SIG-M5 treated with dmso at 0.1 percent for 504 hours (cell line): ENCODE data around the gene PIK3R3.

Experiments used
- DNase-seq: peaks from one replicate; lab custom pipeline; 2025; ENCODE audit not compliant: unreplicated experiment; lab: John Stamatoyannopoulos, UW

Gene PIK3R3

DNA sequence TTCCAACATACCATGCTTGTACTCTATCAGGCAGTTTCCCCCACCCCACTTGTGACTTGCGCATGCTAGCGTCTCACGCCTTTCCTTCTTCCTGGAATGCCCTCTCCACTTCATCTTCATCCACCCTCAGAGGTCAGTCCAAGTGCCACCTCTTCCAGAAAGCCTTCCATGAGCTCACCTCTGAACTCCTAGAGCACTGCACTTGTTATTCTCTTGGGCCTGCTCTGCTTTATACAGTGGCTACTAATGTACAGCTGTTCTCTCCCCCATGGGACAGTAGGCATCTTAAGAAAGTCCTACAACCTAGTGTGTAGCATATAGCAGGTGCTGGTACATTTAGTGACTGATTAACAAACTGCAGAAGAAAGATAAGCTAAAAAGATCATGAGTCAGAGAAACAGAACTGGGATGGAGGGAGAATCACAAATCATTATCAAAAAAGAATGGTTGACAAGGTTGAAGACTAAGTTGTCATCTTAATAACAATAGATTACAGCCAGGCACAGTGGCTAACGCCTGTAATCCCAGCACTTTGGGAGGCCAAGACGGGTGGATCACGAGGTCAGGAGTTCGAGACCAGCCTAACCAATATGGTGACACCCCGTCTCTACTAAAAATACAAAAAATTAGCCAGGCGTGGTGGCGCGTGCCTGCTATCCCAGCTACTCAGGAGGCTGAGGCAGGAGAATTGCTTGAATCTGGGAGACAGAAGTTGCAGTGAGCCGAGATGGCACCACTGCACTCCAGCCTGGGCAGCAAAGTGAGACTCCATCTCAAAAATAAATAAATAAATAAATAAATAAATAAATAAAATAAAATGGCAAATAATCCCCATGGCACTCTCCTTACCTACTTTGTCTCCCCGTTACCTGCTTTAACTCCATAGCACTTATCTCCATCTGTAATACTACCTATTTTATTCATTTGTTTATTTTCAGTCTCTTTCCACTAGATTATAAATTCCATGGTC is 26.2 kb upstream of the PIK3R3 start:
- no peak for DNase-seq

DNA sequence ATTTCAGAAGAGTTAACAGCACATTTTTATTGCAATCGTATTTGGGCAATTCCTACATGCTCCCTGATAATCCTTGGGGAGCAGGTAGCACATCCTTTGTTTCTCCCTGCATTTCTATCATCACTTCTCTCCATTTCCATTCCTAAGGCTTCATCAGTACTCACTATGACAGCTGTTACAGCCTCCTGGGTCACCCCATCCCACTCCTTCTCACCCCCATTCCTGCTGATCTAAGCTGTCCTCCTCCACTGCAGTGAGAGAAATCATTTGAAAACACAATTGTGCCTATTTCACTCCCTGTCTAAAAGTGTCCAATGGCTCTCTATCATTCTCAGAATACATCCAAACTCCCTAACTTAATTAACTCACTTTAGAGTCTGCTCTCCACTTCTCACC is 25.5 kb upstream of the PIK3R3 start:
- DNase-seq = no peak

DNA sequence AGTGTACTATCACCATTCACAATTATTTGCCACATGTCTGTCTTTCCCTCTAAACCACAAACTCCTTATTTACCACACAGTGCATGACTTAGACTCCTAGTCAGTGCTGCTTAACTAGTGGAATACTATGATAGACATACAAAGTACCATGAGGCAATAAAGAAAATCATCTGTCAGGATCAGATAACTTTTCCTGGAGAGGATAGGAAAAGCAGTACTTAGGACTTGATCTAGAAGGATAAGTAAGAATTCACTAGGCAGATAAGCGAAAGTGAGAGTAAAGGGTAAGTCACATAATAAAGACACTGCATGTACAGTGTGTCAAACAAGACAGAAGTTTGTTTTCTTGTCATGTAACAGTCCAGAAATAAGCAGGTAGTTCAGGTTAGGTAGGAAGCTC is 21.3 kb upstream of the PIK3R3 start:
- no peak for DNase-seq

DNA sequence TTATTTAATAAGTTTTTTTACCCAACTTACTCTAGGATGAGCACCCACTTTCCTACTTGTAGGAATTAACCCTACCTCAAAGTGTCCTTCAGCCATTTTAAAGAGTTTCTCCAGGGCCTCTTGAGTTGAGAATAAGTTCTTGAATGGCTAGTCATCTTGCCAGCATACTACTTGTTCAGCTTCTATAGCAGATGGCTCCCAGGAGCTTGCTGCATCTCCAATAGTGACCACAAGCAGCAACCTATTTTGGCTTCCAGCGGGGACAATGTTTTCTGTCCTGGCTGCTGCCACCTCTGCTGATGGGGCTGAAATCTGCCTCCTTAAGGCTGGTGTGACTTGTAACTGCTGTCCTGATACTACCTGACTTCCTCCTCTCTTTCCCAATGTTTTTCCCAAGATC is 20.8 kb upstream of the PIK3R3 start:
- DNase-seq = no peak

DNA sequence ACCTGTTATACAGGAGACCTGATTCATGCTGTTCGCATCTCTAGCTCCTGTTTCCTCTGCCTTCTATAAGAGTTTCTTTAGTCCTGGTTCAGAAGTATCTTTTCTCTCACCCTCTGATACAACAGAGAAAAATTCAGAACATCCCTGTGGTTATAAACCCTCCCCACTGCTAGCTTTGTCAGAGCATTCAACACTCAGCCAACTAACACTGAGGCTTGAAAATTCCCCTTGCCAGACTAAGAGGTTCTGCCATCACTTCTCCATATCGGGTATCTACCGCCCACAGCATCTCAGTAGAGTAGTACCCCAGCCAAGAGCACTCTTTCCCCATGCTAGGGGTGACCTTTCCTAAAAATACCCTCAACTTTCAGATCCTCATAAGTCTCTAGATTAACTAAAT is 19.6 kb upstream of the PIK3R3 start:
- no peak for DNase-seq

DNA sequence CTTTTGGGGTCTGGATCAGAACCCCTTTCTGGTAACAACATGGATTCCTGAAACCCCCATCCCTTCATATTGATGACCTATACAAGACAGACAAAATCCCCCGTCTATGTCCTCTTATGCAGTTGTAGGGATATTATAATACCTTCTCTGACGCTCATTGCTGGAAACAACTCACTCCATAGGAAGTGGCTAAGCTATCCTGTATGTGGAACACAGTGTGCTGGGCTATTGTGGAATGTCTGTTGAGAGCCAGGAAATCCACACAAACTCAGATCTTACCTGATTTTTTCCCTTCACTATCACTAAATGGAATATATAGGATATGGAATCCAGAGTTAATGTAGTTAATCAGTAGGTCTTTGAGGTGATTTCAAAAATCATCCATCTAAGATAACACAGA is 17.7 kb upstream of the PIK3R3 start:
- no peak for DNase-seq

DNA sequence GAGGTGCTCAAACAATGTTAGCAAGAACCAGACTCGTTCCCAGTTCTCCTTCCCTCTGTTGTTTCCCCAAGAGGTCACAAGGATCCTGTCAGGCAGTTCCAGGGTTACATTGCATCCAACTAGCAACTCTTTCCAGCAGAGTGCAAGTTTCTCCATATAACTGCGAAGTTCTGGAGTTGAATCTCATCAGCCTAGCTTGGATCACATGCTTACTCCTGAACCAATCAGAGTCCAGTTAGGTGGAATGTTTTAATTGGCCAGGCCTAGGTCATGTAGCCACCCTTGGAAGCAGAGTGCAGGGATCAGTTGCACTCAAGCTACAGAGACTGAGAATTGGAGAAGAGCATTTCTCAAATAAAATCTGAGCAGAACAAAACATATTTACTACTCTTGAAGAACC is 15.9 kb upstream of the PIK3R3 start:
- no peak for DNase-seq

DNA sequence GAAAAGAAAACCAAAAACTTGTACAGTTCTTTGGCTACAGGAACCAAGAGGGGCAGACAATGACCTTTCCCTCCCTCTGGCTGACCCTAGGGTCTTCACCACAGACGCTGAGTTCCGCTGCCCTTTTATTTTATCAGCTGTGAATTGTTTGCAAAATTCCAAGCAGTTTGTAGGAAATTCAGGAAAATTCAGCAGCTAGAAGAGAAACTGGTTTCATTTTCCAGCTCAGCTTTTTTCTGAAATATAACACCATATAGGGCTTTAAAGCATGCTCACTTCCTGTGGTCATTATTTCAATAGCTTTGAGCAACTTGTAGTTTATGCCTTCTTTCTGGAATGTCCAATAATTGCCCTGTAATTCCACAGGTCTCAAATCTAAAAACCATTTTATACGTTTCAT is 5.5 kb upstream of the PIK3R3 start:
- no peak for DNase-seq

DNA sequence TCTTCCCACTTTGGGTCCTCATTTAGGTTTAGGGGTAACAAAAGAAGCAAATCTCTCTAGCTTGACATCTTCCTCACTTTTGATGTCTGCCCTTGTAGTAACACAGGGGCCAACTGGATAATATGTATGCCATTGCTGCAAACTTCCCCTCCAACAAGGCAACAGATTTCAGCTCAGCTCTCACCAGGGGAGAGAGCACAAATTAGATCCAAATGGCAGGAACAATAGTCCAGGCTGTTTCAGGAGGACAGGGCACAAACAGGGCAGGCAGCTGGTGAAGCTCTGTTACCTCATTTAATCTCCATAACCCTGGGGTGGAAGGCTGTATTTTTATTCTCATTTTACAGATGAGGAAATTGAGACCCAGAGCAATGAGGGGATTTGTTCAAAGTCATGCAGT is 4.3 kb upstream of the PIK3R3 start:
- no peak for DNase-seq

DNA sequence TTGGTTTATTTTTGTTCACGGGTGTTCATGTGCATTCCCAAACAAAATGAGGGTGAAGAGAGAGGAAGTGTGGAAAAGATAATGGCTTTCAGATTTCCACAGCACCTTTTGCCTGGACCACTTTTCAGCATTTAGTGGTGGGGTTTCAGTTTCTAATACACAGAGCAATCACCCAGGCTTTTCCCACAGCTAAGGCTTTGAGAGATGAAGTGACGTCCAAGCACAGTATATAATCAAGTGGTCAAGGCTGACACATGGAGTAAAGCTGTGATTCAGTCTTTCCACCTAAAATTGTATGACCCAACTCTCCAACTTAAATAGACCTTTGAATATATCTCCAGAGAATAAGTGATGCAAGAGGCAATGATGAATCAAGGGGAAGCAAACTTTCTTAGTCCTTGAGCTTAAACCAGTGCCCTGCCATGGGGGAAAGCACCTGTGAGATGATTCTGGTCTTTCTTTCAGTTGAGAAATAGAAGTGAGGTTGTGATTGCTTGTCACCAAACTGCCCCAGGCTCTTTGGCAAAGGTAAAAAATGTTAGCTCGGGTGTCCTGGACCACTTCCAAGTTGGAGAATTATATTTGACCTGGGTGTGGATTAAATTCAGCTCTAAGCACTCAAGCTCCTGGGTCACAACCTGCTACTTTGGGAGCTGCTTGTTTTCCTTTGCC is 2.4 kb upstream of the PIK3R3 start:
- peak; percentile 40 for DNase-seq

DNA sequence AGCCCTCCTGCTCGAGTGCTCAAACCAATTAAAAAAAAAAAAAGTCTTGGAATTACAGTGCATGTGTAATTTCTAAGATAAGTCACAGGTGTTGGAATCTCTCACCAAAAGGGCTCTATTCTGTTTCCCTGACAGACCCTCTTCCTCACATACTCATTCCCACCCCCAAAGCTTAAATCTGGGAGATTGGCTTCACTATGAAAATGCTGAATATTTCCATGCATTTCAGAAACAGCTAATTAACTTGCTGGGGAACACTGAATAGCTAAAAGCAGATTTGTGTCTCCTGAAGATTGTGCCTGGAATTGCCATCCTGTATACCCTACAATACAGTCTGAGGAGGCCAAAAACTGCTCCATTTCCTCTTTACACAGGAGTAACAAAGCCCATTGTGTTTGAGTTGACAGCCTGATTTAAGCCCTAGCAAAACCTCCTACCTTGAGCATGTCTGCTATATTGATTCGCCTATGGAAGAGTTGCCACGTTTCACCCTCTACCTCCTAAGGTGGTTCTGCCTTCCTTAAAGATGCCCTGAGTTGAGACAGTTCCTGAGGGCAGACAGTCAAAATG is 1.4 kb upstream of the PIK3R3 start:
- no peak for DNase-seq

DNA sequence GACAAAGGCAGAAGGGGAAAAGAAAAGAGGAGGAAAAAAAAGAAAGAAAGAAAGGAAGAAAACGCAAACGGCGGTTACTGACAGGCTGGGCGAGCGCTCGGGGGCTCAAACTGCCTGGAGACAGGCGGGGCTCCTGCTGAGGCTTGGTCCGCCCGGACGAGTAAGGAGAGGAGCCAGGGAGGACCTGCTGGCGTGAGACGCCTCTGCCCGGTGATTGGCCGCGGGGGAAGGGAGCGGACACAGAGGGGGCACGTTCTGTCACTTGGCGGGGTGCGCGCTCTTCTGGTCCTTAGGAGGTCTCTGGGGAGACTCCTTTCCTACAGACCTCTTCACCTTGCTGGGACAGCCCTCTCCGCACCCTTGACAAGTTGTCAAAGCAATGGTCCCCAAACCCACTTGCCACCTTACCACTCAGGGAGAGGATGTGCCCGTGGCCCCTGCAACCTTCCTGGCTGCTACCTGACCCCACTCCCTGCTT is 791 bp upstream of the PIK3R3 start:
- no peak for DNase-seq

DNA sequence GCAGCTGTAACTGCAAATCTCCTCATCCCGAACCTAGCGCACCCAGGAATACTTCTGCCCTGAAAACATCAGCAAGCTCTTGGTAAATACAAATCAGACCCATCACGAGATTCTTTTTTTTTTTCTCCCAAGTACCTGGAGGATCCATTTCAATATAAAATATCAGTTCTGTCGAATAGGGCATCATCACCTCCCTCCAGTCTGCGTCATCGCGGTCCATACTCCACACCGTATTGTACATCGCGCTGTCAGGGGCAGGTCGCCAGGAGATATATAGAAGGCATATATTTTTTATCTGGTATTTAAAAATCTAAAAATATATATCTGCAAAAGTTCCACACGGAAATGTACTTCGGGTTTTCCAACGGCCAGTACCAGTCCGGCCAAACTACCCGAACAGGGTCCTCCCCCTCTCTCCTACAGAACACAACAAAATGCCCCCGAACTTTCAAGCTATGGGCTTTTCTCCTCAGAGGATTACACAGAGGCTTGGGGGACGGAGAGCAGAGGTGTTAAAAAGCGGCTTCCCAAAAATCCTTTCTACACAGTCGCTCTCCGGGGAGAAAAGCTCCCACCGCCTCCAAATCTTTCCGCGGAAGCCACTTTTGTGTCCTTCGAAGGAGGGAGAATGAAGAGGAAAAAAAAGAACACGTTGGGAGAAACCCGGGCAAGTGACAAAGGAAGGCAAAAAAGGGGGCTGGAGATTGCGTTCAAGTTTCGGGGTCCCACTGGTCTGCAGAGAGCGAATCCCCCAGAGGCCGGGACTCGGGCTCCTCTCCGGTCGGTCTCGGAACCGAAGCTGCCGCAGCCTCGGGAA is 509 bp downstream of the PIK3R3 start:
- no peak for DNase-seq

DNA sequence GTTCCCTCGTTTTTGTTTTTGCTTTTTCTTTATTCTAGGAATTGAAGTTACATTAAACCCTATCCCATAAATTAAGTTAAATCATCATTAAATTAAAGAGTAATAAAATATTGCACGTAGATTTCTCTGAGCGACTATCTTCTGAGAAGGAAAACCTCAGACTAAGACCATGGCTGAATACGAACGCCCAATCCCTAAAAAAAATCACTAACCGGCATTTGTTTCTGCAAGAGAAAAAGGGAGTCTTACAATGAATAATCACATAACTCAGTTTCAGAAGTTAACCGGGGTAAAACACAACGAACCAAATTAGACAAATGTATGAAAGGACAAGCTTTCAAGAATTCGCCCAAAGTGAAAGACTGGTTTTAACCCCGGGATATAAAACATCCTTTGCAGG is 1.3 kb downstream of the PIK3R3 start:
- no peak for DNase-seq

DNA sequence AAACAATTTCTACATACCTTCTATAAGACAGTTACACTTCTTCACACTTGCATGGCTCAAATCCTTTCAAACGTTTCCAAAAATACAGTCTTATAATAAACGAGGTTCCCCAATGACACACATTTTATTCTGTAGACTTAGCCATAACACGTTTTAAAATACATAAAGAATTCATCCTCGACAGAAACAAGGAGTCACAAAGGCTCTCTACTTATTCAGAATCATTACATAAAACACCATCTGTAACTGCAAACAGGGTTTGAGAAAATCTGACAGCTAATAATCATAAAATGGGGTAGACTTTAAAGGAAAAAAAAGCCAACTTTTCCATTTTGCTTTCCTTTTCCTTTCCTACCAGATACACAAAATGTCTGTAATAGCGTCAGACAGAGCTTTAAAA is 1.8 kb downstream of the PIK3R3 start:
- no peak for DNase-seq

DNA sequence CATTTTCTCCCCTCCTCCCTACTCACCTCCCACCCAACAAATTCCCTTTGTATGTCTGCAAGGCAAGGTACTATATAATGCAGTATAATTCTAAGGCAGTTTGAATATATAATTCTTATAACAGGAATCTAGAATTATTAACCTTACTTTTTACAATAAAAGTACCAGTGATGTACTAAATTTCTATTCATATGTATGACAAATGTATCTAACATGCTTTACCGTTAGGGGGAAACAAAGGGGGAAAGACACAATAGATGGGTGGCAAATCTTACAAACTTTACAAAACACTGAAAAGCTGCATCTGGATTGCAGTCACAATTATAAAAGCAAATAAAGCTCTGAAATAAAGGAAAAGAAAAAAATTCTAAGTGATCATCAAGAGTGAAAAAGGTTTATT is 2.3 kb downstream of the PIK3R3 start:
- DNase-seq = no peak

DNA sequence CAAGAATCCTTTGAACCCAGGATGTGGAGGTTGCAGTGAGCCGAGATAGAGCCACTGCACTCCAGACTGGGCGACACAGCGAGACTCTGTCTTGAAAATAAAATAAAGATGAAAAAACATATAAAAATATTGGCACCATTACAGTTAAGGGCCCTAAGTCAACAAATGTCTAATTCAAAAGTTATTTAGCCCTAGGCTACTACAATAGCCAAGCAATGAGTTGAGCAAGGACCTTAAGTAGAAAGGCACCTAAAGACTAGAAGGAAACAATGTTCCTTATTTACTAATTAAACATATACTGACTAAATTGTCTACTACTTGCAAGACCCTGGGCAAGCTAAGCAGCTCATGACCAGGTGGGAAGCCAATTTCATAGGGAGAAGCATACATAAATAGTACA is 4.1 kb downstream of the PIK3R3 start:
- DNase-seq = no peak

DNA sequence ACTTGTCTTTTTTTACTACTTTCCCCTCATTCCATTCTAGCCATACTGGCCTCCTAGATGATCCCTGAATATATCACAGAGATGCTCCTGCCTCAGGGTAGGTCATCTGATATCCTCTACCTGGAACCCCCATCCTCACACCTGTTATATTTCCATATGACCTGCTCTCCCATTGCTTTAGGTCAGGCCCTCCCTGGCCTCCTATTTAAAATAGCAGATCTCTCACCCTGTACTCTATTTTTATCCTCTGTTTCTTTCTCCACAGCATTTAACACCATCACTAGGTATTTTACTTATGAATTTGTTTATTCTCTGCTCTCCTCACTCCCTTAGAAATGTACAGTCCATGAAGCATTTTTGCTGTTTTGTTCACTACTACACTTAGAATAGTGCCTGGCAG is 13.6 kb downstream of the PIK3R3 start:
- no peak for DNase-seq

DNA sequence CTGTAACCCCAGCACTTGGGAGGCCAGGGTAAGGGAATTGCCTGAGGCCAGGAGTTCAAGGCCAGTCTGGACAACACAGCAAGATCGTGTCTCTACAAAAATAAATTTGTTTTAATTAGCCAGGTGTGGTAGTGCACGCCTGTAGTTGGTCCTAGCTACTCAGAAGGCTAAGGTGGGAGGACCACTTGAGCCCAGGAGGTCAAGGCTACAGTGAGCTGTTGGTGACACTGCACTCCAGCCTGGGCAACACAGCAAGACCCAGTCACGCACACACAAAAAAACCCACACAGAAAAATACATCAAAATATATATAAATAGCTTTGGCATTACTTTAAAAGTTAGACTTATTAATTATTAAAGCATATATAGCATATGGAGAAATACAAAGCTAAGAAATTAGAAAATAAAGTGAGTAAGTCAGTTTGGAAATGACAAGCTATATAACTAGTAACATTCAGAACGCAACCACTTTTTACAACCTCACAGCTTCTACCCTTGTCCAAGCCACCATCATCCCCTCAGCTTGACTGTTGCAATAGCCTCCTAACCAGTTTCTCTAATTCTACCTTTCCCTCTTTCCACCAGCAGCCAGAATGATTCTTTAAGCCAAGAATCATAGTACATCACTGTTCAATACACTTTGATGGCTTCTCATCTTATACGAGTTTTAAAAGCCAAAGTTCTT is 14.5 kb downstream of the PIK3R3 start:
- DNase-seq = no peak

DNA sequence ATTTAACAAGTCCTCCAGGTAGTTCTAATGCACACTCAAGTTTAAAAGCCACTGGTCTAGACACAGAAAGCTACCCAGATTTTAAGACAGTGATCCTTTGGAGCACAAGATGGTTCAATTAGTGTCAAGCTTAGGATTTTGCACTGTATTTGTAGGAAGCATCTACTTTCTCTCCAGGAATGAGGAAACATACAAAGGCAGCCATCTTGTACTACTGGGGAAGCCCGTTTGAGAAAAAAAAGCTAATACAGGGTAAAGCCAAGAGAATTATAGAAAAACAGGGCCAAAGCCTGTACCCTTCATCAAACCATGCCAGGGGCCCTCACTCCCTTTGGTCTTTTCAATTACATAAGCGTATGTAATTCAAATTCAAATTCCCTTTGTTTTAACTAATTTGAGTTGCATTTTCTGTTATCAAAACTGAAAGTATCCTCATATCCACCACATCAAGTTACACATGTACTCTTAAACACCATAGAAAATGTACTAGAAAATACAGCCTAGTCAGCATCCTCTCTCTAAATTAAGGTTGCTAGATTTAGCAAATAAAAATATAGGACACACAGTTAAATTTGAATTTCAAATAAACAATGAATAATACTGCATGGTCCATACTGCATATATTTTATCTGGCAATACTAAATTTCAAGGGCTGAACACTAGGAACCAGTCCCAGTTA is 17.4 kb downstream of the PIK3R3 start:
- no peak for DNase-seq
